PFSK-1 (cell line): ENCODE measurements around the gene NDFIP1.

Experiments used
- FOXP2 ChIP-seq: optimal IDR thresholded peaks from 2 replicates; pipeline ENCODE3; 2011; ENCODE audit warnings: borderline replicate concordance, control low read depth, inconsistent platforms; ENCODE audit not compliant: insufficient read depth; ENCODE audit errors: extremely low read length, extremely low read depth
- POLR2AphosphoS5 ChIP-seq: IDR thresholded peaks from 2 replicates; pipeline ENCODE4 v1.6.1; 2012; ENCODE audit warnings: low read depth, mild to moderate bottlenecking, control low read depth, low read length, moderate library complexity
- SIN3A ChIP-seq: IDR thresholded peaks from 2 replicates; pipeline ENCODE4 v1.6.1; 2012; ENCODE audit warnings: mild to moderate bottlenecking, low read length, moderate library complexity, borderline replicate concordance; ENCODE audit not compliant: insufficient read depth
- TAF1 ChIP-seq: IDR thresholded peaks from 2 replicates; pipeline ENCODE4 v1.6.1; 2012; ENCODE audit warnings: low read length, control low read depth, borderline replicate concordance; ENCODE audit not compliant: insufficient read depth
- TF ChIP-seq, protein P1 (sequence below), 2 experiments: IDR thresholded peaks; 2 replicates each; pipeline versions ENCODE4 v1.6.1 to v1.8.0; 2011 to 2012; ENCODE audit warnings: low read depth in 2 of 2, low read length in 2 of 2, control low read depth in 1 of 2, inconsistent platforms in 1 of 2, mild to moderate bottlenecking in 1 of 2, moderate library complexity in 1 of 2; ENCODE audit not compliant: insufficient read depth in 1 of 2

Gene NDFIP1

DNA sequence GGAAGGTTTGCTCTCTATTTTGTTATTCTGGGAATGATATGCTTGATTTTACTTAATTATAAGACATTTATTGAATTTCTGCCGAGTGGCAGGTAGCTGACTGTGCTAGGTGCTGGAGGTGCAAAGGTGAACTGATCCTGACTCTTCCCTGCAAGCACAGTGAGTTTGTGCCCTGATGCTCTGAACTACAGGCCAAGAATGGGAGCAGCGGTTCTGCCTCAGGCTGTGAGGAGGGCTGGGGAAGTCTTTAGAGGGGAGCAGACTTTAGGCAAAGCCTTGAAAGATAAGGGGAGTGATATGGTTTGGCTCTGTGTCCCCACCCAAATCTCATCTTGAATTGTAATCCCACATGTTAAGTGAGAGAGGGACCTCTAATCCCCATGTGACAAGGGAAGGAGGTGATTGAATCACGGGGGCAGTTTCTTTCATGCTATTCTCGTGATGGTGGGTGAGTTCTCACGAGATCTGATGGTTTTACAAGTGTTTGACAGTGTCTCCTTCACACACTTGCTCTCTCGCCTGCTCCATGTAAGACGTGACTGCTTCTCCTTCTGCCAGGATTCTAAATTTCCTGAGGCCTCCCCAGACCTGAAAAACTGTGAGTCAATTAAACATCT is 73.1 kb downstream of the NDFIP1 start:
- TF ChIP-seq, protein P1, sequence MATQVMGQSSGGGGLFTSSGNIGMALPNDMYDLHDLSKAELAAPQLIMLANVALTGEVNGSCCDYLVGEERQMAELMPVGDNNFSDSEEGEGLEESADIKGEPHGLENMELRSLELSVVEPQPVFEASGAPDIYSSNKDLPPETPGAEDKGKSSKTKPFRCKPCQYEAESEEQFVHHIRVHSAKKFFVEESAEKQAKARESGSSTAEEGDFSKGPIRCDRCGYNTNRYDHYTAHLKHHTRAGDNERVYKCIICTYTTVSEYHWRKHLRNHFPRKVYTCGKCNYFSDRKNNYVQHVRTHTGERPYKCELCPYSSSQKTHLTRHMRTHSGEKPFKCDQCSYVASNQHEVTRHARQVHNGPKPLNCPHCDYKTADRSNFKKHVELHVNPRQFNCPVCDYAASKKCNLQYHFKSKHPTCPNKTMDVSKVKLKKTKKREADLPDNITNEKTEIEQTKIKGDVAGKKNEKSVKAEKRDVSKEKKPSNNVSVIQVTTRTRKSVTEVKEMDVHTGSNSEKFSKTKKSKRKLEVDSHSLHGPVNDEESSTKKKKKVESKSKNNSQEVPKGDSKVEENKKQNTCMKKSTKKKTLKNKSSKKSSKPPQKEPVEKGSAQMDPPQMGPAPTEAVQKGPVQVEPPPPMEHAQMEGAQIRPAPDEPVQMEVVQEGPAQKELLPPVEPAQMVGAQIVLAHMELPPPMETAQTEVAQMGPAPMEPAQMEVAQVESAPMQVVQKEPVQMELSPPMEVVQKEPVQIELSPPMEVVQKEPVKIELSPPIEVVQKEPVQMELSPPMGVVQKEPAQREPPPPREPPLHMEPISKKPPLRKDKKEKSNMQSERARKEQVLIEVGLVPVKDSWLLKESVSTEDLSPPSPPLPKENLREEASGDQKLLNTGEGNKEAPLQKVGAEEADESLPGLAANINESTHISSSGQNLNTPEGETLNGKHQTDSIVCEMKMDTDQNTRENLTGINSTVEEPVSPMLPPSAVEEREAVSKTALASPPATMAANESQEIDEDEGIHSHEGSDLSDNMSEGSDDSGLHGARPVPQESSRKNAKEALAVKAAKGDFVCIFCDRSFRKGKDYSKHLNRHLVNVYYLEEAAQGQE (IDR thresholded peaks at IDR 0.05; ENCODE audit: insufficient read depth in 1 of 2, low read depth in 2 of 2, low read length in 2 of 2): no peak
- TF ChIP-seq TAF1 (no peak), POLR2AphosphoS5 (no peak), FOXP2 (no peak), SIN3A (no peak)

DNA sequence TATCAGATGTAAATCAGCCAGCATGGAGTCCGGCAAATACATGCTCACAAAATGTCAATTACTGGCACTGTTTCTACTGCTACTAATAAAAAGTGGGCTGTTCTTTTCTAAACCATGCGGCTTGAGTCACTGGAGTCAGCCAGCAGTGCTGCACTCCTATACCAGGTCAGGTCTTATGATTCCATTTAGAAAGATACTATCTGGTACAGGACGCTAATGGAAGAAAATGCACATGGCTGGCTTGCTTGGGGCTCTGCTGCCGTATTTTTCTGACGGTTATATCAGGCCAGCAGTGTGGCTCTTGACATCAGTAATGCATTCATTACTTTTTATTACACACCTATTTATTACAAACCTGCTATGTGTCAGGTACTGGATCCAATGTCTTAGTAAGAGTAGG is 74.3 kb downstream of the NDFIP1 start:
- TF ChIP-seq SIN3A: no peak
- TF ChIP-seq FOXP2: no peak
- TF ChIP-seq, protein P1 (IDR thresholded peaks at IDR 0.05; ENCODE audit: insufficient read depth in 1 of 2, low read depth in 2 of 2, low read length in 2 of 2): no peak
- no peak for TF ChIP-seq TAF1
- TF ChIP-seq POLR2AphosphoS5: no peak

GRCh38 chr5:142183561-142183960 is 75.0 kb downstream of the NDFIP1 start:
- TF ChIP-seq FOXP2 (no peak), POLR2AphosphoS5 (no peak), TAF1 (no peak), SIN3A (no peak)
- TF ChIP-seq, protein P1 (IDR thresholded peaks at IDR 0.05; ENCODE audit: insufficient read depth in 1 of 2, low read depth in 2 of 2, low read length in 2 of 2): no peak

DNA sequence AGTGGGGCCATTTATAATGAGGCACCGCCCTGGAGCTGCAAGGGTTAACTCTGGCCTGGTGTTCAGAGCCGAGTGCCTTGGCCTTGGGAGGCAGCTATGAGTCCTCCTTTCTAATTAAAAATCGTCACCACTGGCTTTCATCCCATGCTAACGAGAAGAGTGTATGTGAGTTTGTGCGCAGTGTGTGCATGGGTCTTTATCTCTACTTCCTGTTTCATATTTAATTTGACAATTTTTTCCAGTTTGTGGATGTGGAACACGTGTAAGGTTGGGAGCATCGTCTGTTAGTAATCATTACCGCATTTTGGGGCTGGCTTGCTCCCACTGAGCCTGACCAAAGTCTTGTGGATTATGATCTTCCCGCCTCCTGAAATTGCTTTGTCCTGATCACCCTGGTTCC is 76.4 kb downstream of the NDFIP1 start:
- TF ChIP-seq TAF1 (no peak), POLR2AphosphoS5 (no peak), SIN3A (no peak), FOXP2 (no peak)
- TF ChIP-seq, protein P1 (IDR thresholded peaks at IDR 0.05; ENCODE audit: insufficient read depth in 1 of 2, low read depth in 2 of 2, low read length in 2 of 2): no peak
